Gastroesophageal sphincter (tissue), 4 donors: Measurements from ENCODE around the gene CES3. TPM values are rescaled to one million over a fixed set of nuclear protein-coding genes. Genes with fewer than 3 reads are reported as not detected.

ENCODE experiments used
- ATAC-seq: fragments of 150-250 bp; one replicate; pipeline ENCODE4 v1.9.1; 2016; ENCODE audit warnings: mild to moderate bottlenecking, moderate library complexity
- H3K27ac ChIP-seq, 4 donors: fragments of 200-600 bp; sonication (generic) in 3 of 4; 1 replicate in 3 of 4; 2 replicates in 1 of 4; pipeline ENCODE4 v1.5.1; 2016 to 2019
- H3K27me3 ChIP-seq: fragments of 200-600 bp; sonication (generic); one replicate; pipeline ENCODE4 v1.5.1; 2019
- H3K36me3 ChIP-seq, 2 donors: fragments of 200-600 bp; sonication (generic); one replicate each; pipeline ENCODE4 v1.5.1; 2019; ENCODE audit warnings: control low read depth in 1 of 2
- H3K4me1 ChIP-seq, 3 donors: fragments of 200-600 bp; sonication (generic); 1 replicate in 2 of 3; 2 replicates in 1 of 3; pipeline ENCODE4 v1.5.1; 2016 to 2019; ENCODE audit warnings: control low read depth in 2 of 3
- H3K4me3 ChIP-seq, 2 donors: fragments of 200-600 bp; sonication (generic); one replicate each; pipeline ENCODE4 v1.5.1; 2019; ENCODE audit warnings: mild to moderate bottlenecking in 1 of 2, moderate library complexity in 1 of 2
- H3K9me3 ChIP-seq, 3 donors: fragments of 200-600 bp; sonication (generic); one replicate each; pipeline ENCODE4 v1.5.1; 2017 to 2019; ENCODE audit warnings: control low read depth in 2 of 3
- EP300 ChIP-seq: sonication (generic); formaldehyde crosslinking; IDR thresholded peaks from one replicate; pipeline ENCODE4 v1.6.1; 2017; ENCODE audit warnings: antibody characterized with exemption, mild to moderate bottlenecking
- POLR2A ChIP-seq, 2 donors: fragments of 450-650 bp; IDR thresholded peaks; one replicate each; pipeline ENCODE4 v1.6.1; 2017; ENCODE audit warnings: antibody characterized with exemption in 2 of 2, mild to moderate bottlenecking in 2 of 2, moderate library complexity in 1 of 2
- POLR2AphosphoS5 ChIP-seq: sonication (generic); formaldehyde crosslinking; IDR thresholded peaks from one replicate; pipeline ENCODE4 v1.6.1; 2017; ENCODE audit warnings: antibody characterized with exemption
- WGBS, 2 donors: methylation state at CpG; one replicate each; pipeline ENCODE4 v1.1.5; 2018; ENCODE audit warnings: low coverage in 1 of 2; 5-methylcytosine and 5-hydroxymethylcytosine counted together
- small RNA-seq, 4 donors: library from RNA; depleted of rRNA; stranded (forward); fragments of <200 nt; gene quantifications; one replicate each; pipeline ENCODE3, GENCODE V24; 2016
- total RNA-seq, 4 donors: library from RNA; depleted of rRNA; stranded (reverse); fragments of >200 nt; gene quantifications; one replicate each; pipeline ENCODE4 v1.1.0, GENCODE V29; 2016
- TF ChIP-seq, protein P1 (sequence below), 4 experiments: fragments of 200-600 bp in 2 of 4; fragments of 450-650 bp in 2 of 4; sonication (generic) in 1 of 4; IDR thresholded peaks; one replicate each; pipeline ENCODE4 v1.5.1; 2017 to 2019; ENCODE audit warnings: antibody characterized with exemption in 4 of 4, mild to moderate bottlenecking in 2 of 4, moderate library complexity in 2 of 4

Gene CES3
- total RNA-seq, 4 donors from 2014 or later = 0.13 to 0.49 (median 0.39) TPM; not detected in 1

DNA sequence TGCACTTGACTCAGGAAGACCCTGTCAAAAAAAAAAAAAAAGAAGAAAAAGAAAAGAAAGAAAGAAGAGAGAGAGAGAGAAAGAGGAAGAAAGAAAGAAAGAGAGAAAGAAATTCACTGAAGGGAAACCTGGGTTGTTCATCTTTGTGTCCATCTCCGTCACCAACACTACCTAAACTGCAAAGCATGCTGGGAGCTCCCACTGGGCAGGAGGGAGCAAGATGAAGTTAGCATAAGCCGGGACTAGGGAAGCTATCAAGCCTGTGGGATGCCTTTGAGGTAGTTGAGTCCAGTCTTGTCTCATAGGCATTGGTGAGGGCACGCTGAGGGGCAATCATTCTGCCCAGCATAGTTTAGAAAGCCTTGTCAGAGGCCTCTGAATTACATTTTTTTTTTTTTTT, 60.3 kb downstream of the CES3 start:
- Histone ChIP-seq H3K27ac (no peak overlapping the region), H3K4me3 (no peak overlapping the region), H3K27me3 (no peaks in the 10 kb centered on the region), H3K9me3 (no peaks in the 10 kb centered on the region), H3K36me3 (no peaks in the 10 kb centered on the region), H3K4me1 (no peaks in the 10 kb centered on the region)
- no peak for ATAC-seq
- WGBS, 2 donors = 74 to 80% methylated on average over 1 to 3 of the region's 3 CpGs
- TF ChIP-seq, protein P1, sequence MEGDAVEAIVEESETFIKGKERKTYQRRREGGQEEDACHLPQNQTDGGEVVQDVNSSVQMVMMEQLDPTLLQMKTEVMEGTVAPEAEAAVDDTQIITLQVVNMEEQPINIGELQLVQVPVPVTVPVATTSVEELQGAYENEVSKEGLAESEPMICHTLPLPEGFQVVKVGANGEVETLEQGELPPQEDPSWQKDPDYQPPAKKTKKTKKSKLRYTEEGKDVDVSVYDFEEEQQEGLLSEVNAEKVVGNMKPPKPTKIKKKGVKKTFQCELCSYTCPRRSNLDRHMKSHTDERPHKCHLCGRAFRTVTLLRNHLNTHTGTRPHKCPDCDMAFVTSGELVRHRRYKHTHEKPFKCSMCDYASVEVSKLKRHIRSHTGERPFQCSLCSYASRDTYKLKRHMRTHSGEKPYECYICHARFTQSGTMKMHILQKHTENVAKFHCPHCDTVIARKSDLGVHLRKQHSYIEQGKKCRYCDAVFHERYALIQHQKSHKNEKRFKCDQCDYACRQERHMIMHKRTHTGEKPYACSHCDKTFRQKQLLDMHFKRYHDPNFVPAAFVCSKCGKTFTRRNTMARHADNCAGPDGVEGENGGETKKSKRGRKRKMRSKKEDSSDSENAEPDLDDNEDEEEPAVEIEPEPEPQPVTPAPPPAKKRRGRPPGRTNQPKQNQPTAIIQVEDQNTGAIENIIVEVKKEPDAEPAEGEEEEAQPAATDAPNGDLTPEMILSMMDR (IDR thresholded peaks at IDR 0.05) = no peak
- TF ChIP-seq EP300 (no peak), POLR2AphosphoS5 (no peak), POLR2A (IDR thresholded peaks at IDR 0.05) (no peak)

DNA sequence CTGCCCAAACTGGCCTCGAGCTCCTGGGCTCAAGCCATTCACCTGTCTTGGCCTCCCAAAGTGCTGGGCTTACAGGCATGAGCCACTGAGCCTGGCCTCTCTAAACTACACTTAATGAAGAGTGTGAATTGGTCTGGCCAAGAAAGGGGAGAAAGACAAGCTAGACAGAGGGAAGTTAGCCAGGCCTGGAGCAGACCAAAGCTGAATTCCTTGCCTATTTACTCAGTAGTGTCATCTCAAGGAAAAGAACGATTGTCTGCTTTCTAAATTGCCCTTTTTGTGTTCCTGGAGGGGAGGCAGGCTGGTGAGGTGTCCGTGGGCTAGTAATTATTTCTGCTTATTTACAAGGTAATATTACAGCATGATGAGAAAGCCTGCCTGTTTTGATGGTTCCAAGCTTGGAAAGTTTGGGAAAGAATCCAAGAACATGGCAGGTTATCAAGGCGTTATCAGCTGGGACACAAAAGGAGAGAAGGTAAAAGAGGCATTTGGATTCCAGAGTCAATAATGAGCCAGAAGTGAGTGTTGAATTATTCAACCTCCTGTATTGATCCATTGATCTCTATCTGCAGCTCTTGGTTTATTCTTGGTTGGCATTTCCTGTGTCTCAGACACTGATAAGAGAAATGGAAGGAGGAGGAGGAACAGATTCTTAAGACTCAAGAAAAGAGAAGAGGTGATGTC, 61.6 kb downstream of the CES3 start:
- H3K4me3 ChIP-seq = no peak overlapping the region
- H3K9me3 ChIP-seq = no peaks in the 10 kb centered on the region
- WGBS, 2 donors = 70 to 78% methylated on average over 3 to 4 of the region's 4 CpGs
- no peak overlapping the region for H3K27ac ChIP-seq
- no peaks in the 10 kb centered on the region for H3K36me3 ChIP-seq
- H3K27me3 ChIP-seq = no peaks in the 10 kb centered on the region
- no peak for ATAC-seq
- H3K4me1 ChIP-seq = peaks cover 0 to 2% (median 0%) of the 10 kb centered on the region in 3 donors
- TF ChIP-seq POLR2A (IDR thresholded peaks at IDR 0.05) = no peak
- TF ChIP-seq, protein P1 (IDR thresholded peaks at IDR 0.05) = no peak
- no peak for TF ChIP-seq POLR2AphosphoS5
- TF ChIP-seq EP300 = no peak

DNA sequence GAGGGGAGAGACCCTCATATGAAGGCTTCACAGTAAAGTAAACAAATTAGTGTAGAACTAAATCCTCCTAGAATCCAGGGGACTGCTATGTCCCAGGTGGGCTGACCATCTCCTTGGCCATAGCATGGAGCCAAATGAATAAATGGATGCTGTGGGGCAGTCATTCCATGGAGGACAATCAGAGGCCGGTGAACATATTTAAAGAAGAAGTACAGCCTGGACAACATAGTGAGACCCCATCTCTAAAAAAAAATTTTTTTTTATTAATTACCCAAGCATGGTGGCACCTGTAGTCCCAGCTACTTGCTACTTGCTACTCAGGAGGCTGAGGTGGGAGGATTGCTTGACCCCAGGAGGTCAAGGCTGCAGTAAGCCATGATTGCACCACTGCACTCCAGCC, 62.6 kb downstream of the CES3 start:
- no peak for ATAC-seq
- no peaks in the 10 kb centered on the region for H3K9me3 ChIP-seq
- H3K36me3 ChIP-seq = no peaks in the 10 kb centered on the region
- no peaks in the 10 kb centered on the region for H3K27me3 ChIP-seq
- H3K4me3 ChIP-seq = no peak overlapping the region
- TF ChIP-seq POLR2A (IDR thresholded peaks at IDR 0.05) (no peak), POLR2AphosphoS5 (no peak), EP300 (no peak)
- TF ChIP-seq, protein P1 (IDR thresholded peaks at IDR 0.05) = no peak
- WGBS, 2 donors = 92% methylated on average over 1 of the region's 1 CpG; no CpG with 5 or more reads in 1 of the 2 donors
- H3K27ac ChIP-seq = no peak overlapping the region
- H3K4me1 ChIP-seq = peaks cover 0 to 12% (median 0%) of the 10 kb centered on the region in 3 donors

Small RNA genes within 50 kb of the gene (small RNA-seq; reads per million reads assigned to genes)
- 0 reads per million in 4 donors for gene RN7SL543P

Other genes with a start within 250 kb of the CES3 start
- gene DYNC1LI2, start 209.7 kb upstream of the CES3 start, total RNA-seq = 100 to 1,000 TPM; 202 to 292 (median 219) TPM
- gene TERB1, start 159.7 kb upstream of the CES3 start, total RNA-seq = under 1 TPM in 1 of 4 donors, not detected in 3; 0.40 TPM
- gene NAE1, start 130.3 kb upstream of the CES3 start, total RNA-seq = 10 to 100 TPM; 37.3 to 63.2 (median 52.4) TPM
- gene CA7, start 116.9 kb upstream of the CES3 start, total RNA-seq = not detected
- 10 to 100 TPM in 1 of 4 donors, 1 to 10 TPM in 3; 3.7 to 11.7 (median 5.8) TPM for gene PDP2, start 80.8 kb upstream of the CES3 start, total RNA-seq
- not detected for gene CDH16, start 42.4 kb upstream of the CES3 start, total RNA-seq
- gene RRAD, start 35.7 kb upstream of the CES3 start, total RNA-seq = 100 to 1,000 TPM in 1 of 4 donors, 10 to 100 TPM in 3; 33.4 to 103 (median 50.8) TPM
- gene CIAO2B, start 26.9 kb upstream of the CES3 start, total RNA-seq = 10 to 100 TPM; 54.3 to 88.9 (median 79.5) TPM
- 10 to 100 TPM; 25.9 to 32.6 (median 26.3) TPM for gene CES2, start 25.8 kb upstream of the CES3 start, total RNA-seq
- gene CES4A, start 27.3 kb downstream of the CES3 start, total RNA-seq = 1 to 10 TPM; 1.2 to 6.1 (median 2.6) TPM
- 10 to 100 TPM; 26.5 to 39.3 (median 27.5) TPM for gene CBFB, start 67.9 kb downstream of the CES3 start, total RNA-seq
- gene PHAF1, start 148.7 kb downstream of the CES3 start, total RNA-seq = 10 to 100 TPM; 10.9 to 20.4 (median 13.3) TPM
- gene B3GNT9, start 189.7 kb downstream of the CES3 start, total RNA-seq = 10 to 100 TPM; 16.3 to 33.6 (median 23.1) TPM
- 10 to 100 TPM; 26.1 to 39.7 (median 28.9) TPM for gene TRADD, start 198.6 kb downstream of the CES3 start, total RNA-seq
- gene FBXL8, start 198.7 kb downstream of the CES3 start, total RNA-seq = 10 to 100 TPM in 3 of 4 donors, 1 to 10 TPM in 1; 6.9 to 18.8 (median 14.2) TPM
- gene HSF4, start 203.5 kb downstream of the CES3 start, total RNA-seq = 100 to 1,000 TPM in 1 of 4 donors, 10 to 100 TPM in 2, 1 to 10 TPM in 1; 7.7 to 110 (median 59.4) TPM
- 10 to 100 TPM; 23.0 to 78.9 (median 49.9) TPM for gene NOL3, start 209.3 kb downstream of the CES3 start, total RNA-seq
- 10 to 100 TPM in 2 of 4 donors, 1 to 10 TPM in 2; 6.7 to 37.4 (median 19.2) TPM for gene MATCAP1, start 222.7 kb downstream of the CES3 start, total RNA-seq
- 1 to 10 TPM; 1.6 to 6.1 (median 2.6) TPM for gene EXOC3L1, start 228.9 kb downstream of the CES3 start, total RNA-seq
- 10 to 100 TPM; 55.0 to 89.8 (median 76.2) TPM for gene E2F4, start 230.9 kb downstream of the CES3 start, total RNA-seq
- gene ELMO3, start 237.9 kb downstream of the CES3 start, total RNA-seq = 1 to 10 TPM in 2 of 4 donors, under 1 TPM in 2; 0.15 to 3.9 (median 1.3) TPM